Activated T-cell treated with anti-CD3 and anti-CD28 coated beads for 1 hour (primary cell): ENCODE data around the gene ZBTB32.
A peak's percentile ranks its signal among the peaks of the same experiment; 100 is the strongest.

Experiments
- DNase-seq: peaks from one replicate; pipeline ENCODE4 v3.0.0-alpha.2; 2020; ENCODE audit warnings: low read depth

ZBTB32 gene

GRCh38 chr19:35738021-35738886 lies 33.9 kb downstream of the ZBTB32 start:
- DNase-seq: no peak

GRCh38 chr19:35738887-35739229 lies 34.5 kb downstream of the ZBTB32 start:
- no peak for DNase-seq

GRCh38 chr19:35739275-35740107 lies 35.1 kb downstream of the ZBTB32 start:
- no peak for DNase-seq

GRCh38 chr19:35740108-35740422 lies 35.7 kb downstream of the ZBTB32 start:
- no peak for DNase-seq

GRCh38 chr19:35740423-35741202 lies 36.3 kb downstream of the ZBTB32 start:
- DNase-seq: peak; percentile 94

GRCh38 chr19:35741203-35741515 lies 36.8 kb downstream of the ZBTB32 start:
- DNase-seq: no peak

GRCh38 chr19:35742121-35742724 lies 37.9 kb downstream of the ZBTB32 start, which contains the start of gene IGFLR1:
Gene IGFLR1, minus strand, starts transcription at chr19:35742452. Its CDS starts 1,272 bp downstream, at chr19:35741180.
- peak; percentile 37 for DNase-seq

- DNase-seq: no peak
These were observed 39.5 kb downstream of the ZBTB32 start for GRCh38 chr19:35743640-35744429.

GRCh38 chr19:35744430-35745327 lies 40.3 kb downstream of the ZBTB32 start:
- DNase-seq: peak; percentile 87

GRCh38 chr19:35745328-35746086 lies 41.1 kb downstream of the ZBTB32 start, which contains the start of the genes PSENEN and U2AF1L4:
Gene PSENEN, plus strand, starts transcription at chr19:35745651. Its CDS starts 280 bp downstream, at chr19:35745931.
Gene U2AF1L4, minus strand, starts transcription at chr19:35745418. Its CDS starts 27 bp downstream, at chr19:35745391.
- peak; percentile 91 for DNase-seq

- DNase-seq: no peak
These were observed 41.7 kb downstream of the ZBTB32 start for GRCh38 chr19:35746087-35746462.

- DNase-seq: no peak
These were observed 42.2 kb downstream of the ZBTB32 start for GRCh38 chr19:35746531-35746930.

- DNase-seq: peak; percentile 98
These were observed 44.0 kb downstream of the ZBTB32 start, which contains the start of gene LIN37 for GRCh38 chr19:35748106-35749020. Gene LIN37, plus strand, starts transcription at chr19:35748576. Its CDS starts 149 bp downstream, at chr19:35748725.

GRCh38 chr19:35750167-35750566 lies 45.8 kb downstream of the ZBTB32 start:
- DNase-seq: no peak

GRCh38 chr19:35751839-35752745 lies 47.7 kb downstream of the ZBTB32 start:
- DNase-seq: no peak

GRCh38 chr19:35752746-35753350 lies 48.5 kb downstream of the ZBTB32 start:
- DNase-seq: no peak
